ENCODE measurements around the gene MACF1. TPM values are rescaled to one million over a fixed set of nuclear protein-coding genes. Genes with fewer than 3 reads are reported as not detected.
A peak's percentile ranks its signal among the peaks of the same experiment; 100 is the strongest.

The MACF1 gene
- total and polyA plus RNA-seq, 2 of the 13 experiments (the other 11 are each of a cell fraction or from before 2014, with no cell fraction given) = 36.7 to 65.4 TPM

- 0 out of 2 replicates have a peak, but pooled peaks have one; percentile 27 for TF ChIP-seq ZNF124 (CRISPR knock-in tag; IDR thresholded peaks at IDR 0.05)
- peak; percentile 35; the same call in 1 of the 2 replicates for TF ChIP-seq KDM5B (CRISPR knock-in tag; IDR thresholded peaks at IDR 0.05; ENCODE audit: borderline replicate concordance)
- TF ChIP-seq ZZZ3 (CRISPR knock-in tag; IDR thresholded peaks at IDR 0.05; ENCODE audit: borderline replicate concordance) = no peak
- no peak for TF ChIP-seq SOX13 (IDR thresholded peaks at IDR 0.05)
- TF ChIP-seq SOX13 (CRISPR knock-in tag; conservative IDR thresholded peaks at IDR 0.05 in 1 of 2, IDR thresholded peaks at IDR 0.05 in 1 of 2) = no peak; a peak in 2 of 4 replicates
- no peak for TF ChIP-seq ZNF672 (CRISPR knock-in tag; IDR thresholded peaks at IDR 0.05)
- no peak for TF ChIP-seq NONO (IDR thresholded peaks at IDR 0.05)
- TF ChIP-seq NONO (CRISPR knock-in tag; conservative IDR thresholded peaks at IDR 0.05) = peak; percentile 59; the same call in 1 of the 2 replicates
- 0 out of 2 replicates have a peak, but pooled peaks have one; percentile 37 for TF ChIP-seq BRCA1 (CRISPR knock-in tag; IDR thresholded peaks at IDR 0.05)
- TF ChIP-seq, protein P1, sequence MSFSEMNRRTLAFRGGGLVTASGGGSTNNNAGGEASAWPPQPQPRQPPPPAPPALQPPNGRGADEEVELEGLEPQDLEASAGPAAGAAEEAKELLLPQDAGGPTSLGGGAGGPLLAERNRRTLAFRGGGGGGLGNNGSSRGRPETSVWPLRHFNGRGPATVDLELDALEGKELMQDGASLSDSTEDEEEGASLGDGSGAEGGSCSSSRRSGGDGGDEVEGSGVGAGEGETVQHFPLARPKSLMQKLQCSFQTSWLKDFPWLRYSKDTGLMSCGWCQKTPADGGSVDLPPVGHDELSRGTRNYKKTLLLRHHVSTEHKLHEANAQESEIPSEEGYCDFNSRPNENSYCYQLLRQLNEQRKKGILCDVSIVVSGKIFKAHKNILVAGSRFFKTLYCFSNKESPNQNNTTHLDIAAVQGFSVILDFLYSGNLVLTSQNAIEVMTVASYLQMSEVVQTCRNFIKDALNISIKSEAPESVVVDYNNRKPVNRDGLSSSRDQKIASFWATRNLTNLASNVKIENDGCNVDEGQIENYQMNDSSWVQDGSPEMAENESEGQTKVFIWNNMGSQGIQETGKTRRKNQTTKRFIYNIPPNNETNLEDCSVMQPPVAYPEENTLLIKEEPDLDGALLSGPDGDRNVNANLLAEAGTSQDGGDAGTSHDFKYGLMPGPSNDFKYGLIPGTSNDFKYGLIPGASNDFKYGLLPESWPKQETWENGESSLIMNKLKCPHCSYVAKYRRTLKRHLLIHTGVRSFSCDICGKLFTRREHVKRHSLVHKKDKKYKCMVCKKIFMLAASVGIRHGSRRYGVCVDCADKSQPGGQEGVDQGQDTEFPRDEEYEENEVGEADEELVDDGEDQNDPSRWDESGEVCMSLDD (CRISPR knock-in tag; IDR thresholded peaks at IDR 0.05; ENCODE audit: borderline replicate concordance) = no peak
- peak; percentile 69 for TF ChIP-seq THAP11 (CRISPR knock-in tag; IDR thresholded peaks at IDR 0.05)
- TF ChIP-seq, protein P2, sequence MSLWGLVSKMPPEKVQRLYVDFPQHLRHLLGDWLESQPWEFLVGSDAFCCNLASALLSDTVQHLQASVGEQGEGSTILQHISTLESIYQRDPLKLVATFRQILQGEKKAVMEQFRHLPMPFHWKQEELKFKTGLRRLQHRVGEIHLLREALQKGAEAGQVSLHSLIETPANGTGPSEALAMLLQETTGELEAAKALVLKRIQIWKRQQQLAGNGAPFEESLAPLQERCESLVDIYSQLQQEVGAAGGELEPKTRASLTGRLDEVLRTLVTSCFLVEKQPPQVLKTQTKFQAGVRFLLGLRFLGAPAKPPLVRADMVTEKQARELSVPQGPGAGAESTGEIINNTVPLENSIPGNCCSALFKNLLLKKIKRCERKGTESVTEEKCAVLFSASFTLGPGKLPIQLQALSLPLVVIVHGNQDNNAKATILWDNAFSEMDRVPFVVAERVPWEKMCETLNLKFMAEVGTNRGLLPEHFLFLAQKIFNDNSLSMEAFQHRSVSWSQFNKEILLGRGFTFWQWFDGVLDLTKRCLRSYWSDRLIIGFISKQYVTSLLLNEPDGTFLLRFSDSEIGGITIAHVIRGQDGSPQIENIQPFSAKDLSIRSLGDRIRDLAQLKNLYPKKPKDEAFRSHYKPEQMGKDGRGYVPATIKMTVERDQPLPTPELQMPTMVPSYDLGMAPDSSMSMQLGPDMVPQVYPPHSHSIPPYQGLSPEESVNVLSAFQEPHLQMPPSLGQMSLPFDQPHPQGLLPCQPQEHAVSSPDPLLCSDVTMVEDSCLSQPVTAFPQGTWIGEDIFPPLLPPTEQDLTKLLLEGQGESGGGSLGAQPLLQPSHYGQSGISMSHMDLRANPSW (CRISPR knock-in tag; IDR thresholded peaks at IDR 0.05; ENCODE audit: borderline replicate concordance) = 0 out of 2 replicates have a peak, but pooled peaks have one; percentile 22
- peak; percentile 55; the same call in 1 of the 2 replicates for TF ChIP-seq TBX3 (IDR thresholded peaks at IDR 0.05; ENCODE audit: borderline replicate concordance)
- TF ChIP-seq, protein P3, sequence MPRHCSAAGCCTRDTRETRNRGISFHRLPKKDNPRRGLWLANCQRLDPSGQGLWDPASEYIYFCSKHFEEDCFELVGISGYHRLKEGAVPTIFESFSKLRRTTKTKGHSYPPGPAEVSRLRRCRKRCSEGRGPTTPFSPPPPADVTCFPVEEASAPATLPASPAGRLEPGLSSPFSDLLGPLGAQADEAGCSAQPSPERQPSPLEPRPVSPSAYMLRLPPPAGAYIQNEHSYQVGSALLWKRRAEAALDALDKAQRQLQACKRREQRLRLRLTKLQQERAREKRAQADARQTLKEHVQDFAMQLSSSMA (CRISPR knock-in tag; IDR thresholded peaks at IDR 0.05) = no peak
- TF ChIP-seq ATF4 (CRISPR knock-in tag; IDR thresholded peaks at IDR 0.05) = peak in 1 of 2 experiments; percentile 59; a peak in 2 of 4 replicates
- peak; percentile 79; the same call in 1 of the 2 replicates for TF ChIP-seq ZNF792 (CRISPR knock-in tag; IDR thresholded peaks at IDR 0.05)
- no peak for TF ChIP-seq ZNF383 (CRISPR knock-in tag; IDR thresholded peaks at IDR 0.05; ENCODE audit: borderline replicate concordance)
- peak in 1 of 2 experiments; percentile 13; a peak in 1 of 4 replicates for TF ChIP-seq HMGXB4 (CRISPR knock-in tag; IDR thresholded peaks at IDR 0.05; ENCODE audit: borderline replicate concordance in 1 of 2, low read depth in 1 of 2)
- peak; percentile 75; the same call in 1 of the 2 replicates for TF ChIP-seq ZNF350 (CRISPR knock-in tag; IDR thresholded peaks at IDR 0.05; ENCODE audit: borderline replicate concordance, low read depth)
These were observed 46.0 kb upstream of the MACF1 start (continued) for GRCh38 chr1:39158327-39159086.

Measured in HepG2 (cell line).